Colonic mucosa (tissue), 4 donors: ENCODE data around the gene CRPPA. TPM values are rescaled to one million over a fixed set of nuclear protein-coding genes. Genes with fewer than 3 reads are reported as not detected.

Source experiments
- DNase-seq: peaks from one replicate; pipeline ENCODE4 v3.0.0-alpha.2; 2020
- H3K27ac ChIP-seq: fragments of 200-600 bp; one replicate; pipeline ENCODE4 v1.8.0; 2021
- H3K27me3 ChIP-seq: fragments of 200-600 bp; one replicate; pipeline ENCODE4 v1.8.0; 2021
- H3K36me3 ChIP-seq: fragments of 200-600 bp; one replicate; pipeline ENCODE4 v1.8.0; 2021
- H3K4me1 ChIP-seq: fragments of 200-600 bp; one replicate; pipeline ENCODE4 v1.8.0; 2021; ENCODE audit warnings: mild to moderate bottlenecking
- H3K4me3 ChIP-seq: fragments of 200-600 bp; one replicate; pipeline ENCODE4 v1.8.0; 2021
- H3K9ac ChIP-seq, 2 donors: one replicate each; pipeline ENCODE4 v1.7.0; 2013; ENCODE audit warnings: control low read depth in 2 of 2, low read depth in 2 of 2, low read length in 2 of 2
- H3K9me3 ChIP-seq: fragments of 200-600 bp; one replicate; pipeline ENCODE4 v1.8.0; 2021
- intact Hi-C: fragments of 100-400 bp; cut with DNase I; formaldehyde crosslinking; loops from one replicate; pipeline ENCODE4 v1.14.1; 2022
- total RNA-seq, 2 donors: library from RNA; stranded (reverse); fragmentation: NEBNext Ultra II Directional in 1 of 2; extraction: Animal tissue kit (Norgen Biotek cat#: 25700) in 1 of 2; gene quantifications; one replicate each; pipeline ENCODE4 v1.2.1, GENCODE V29; 2021
- TF ChIP-seq, protein P1 (sequence below): fragments of 200-600 bp; IDR thresholded peaks from one replicate; pipeline ENCODE4 v1.8.0; 2022; ENCODE audit warnings: antibody characterized with exemption, mild to moderate bottlenecking
- donor health status: healthy.
- donor health status: DM: no; HTN: no; CAD: no.
- donor health status: DM: no; HTN: no; CAD: no.

CRPPA gene
- total RNA-seq, 2 donors from 2014 or later, result 1.9 to 2.4 TPM

DNA sequence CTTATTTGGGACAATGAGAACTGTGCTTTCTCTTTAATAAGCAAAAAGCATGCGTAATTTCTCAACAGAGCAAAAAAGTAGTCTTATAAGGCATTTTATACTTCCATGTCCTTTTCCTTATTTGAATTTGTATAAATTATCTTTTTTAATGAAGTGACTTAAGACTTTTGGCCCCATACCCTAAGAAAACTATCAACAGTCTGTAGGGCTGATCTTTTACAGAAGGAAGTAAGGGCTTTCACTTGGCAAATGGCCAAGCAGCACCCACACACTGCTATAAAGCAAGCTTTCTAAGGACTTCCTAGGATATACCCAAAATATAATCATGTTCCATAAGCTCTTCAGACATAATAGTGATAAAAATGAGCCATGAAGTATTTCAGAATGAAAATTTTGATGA lies 3.4 kb downstream of the CRPPA start:
- Histone ChIP-seq H3K9me3 (no peaks in the 10 kb centered on the region), H3K36me3 (no peaks in the 10 kb centered on the region), H3K9ac (no peak overlapping the region), H3K4me1 (peaks cover 5% of the 10 kb centered on the region), H3K4me3 (no peak overlapping the region), H3K27ac (no peak overlapping the region), H3K27me3 (no peaks in the 10 kb centered on the region)
- TF ChIP-seq, protein P1, sequence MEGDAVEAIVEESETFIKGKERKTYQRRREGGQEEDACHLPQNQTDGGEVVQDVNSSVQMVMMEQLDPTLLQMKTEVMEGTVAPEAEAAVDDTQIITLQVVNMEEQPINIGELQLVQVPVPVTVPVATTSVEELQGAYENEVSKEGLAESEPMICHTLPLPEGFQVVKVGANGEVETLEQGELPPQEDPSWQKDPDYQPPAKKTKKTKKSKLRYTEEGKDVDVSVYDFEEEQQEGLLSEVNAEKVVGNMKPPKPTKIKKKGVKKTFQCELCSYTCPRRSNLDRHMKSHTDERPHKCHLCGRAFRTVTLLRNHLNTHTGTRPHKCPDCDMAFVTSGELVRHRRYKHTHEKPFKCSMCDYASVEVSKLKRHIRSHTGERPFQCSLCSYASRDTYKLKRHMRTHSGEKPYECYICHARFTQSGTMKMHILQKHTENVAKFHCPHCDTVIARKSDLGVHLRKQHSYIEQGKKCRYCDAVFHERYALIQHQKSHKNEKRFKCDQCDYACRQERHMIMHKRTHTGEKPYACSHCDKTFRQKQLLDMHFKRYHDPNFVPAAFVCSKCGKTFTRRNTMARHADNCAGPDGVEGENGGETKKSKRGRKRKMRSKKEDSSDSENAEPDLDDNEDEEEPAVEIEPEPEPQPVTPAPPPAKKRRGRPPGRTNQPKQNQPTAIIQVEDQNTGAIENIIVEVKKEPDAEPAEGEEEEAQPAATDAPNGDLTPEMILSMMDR, result no peak
- DNase-seq, result no peak
- intact Hi-C loops, result no loop called here

DNA sequence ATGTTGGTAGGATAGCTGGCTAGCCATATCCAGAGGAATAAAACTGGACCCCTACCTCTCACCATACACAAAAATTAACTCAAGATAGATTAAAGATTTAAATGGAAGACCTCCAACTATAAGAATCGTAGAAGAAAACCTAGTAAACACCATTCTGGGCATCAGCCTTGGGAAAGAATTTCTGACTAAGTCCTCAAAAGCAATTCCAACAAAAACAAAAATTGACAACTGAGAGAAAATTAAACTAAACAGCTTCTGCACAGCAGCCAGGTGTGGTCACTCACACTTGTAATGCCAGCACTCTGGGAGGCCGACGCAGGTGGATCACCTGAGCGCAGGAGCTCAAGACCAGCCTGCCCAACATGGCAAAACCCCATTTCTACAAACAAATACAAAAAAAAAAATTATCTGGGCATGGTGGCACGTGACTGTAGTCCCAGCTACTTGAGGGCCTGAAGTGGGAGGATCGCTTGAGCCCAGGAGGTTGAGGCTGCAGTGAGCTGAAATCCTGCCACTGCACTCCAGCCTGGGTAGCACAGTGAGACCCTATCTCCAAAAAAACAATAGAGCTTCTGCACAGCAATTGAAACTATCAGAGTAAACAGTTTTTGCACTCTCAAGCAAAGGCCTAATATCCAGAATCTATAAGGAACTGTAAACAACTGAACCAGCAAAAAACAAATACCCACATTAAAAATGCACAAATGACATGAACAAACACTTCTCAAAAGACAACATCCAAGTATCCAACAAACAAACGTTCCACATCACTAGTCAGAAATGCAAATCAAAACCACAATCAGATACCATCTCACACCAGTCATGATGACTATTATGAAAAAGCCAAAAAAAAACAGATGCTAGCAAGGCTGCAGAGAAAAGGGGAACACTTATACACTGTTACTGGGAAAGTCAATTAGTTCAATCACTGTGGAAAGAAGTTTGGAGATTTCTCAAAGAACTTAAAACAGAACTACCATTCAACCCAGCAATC lies 4.8 kb downstream of the CRPPA start:
- no peak overlapping the region for H3K9ac ChIP-seq
- DNase-seq, result no peak
- no peaks in the 10 kb centered on the region for H3K9me3 ChIP-seq
- intact Hi-C loops, result no loop called here
- no peak overlapping the region for H3K4me3 ChIP-seq
- no peak overlapping the region for H3K27ac ChIP-seq
- H3K27me3 ChIP-seq, result no peaks in the 10 kb centered on the region
- H3K4me1 ChIP-seq, result no peaks in the 10 kb centered on the region
- TF ChIP-seq, protein P1, result no peak
- H3K36me3 ChIP-seq, result no peaks in the 10 kb centered on the region

DNA sequence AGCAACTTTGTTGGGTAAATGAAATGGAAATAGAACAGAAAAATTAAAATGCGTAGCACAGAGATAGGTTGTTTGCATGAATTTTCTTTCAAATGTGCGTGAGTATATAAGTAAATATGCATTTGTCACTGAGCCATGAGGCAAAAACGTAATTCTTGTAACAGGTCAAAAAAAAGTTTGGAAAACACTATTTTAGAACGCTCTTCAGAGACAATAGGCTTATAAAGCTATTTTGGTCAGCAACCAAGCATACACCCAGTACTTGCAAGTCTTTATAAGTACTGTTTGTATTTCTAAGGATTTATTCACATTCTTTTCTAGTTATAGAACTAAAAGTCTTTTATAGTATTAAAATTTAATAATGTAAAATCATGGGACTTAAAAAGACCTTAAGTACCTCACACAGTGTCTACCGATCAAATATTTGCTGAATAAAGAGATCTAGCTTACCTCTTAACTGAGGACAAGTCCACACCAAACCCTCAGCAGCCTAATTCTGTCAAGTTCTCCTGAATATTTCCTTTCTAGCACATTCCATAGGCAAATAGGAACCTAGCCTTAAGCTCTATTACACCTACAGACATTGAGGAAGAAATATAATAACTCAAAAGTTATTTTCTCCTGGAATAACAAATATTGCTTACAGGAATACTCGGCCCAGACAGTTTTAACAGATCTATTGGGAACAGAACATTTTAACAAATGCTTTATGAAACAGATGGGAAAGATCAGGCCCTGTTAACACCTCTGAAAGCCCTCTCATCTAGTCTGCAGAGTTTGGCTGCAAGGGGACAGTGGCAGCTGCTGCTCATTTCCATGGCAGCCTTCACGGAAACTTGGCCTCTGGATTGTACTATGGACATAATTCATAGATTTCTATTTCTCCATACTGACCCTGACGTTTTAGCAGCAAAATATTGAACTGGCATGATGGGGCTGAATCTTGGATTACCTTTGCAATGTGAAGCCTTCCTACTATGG lies 8.8 kb downstream of the CRPPA start:
- no peaks in the 10 kb centered on the region for H3K27me3 ChIP-seq
- DNase-seq, result no peak
- H3K9me3 ChIP-seq, result no peaks in the 10 kb centered on the region
- no peak overlapping the region for H3K9ac ChIP-seq
- TF ChIP-seq, protein P1, result no peak
- no peak overlapping the region for H3K27ac ChIP-seq
- no peaks in the 10 kb centered on the region for H3K36me3 ChIP-seq
- intact Hi-C loops, result no loop called here
- no peak overlapping the region for H3K4me3 ChIP-seq
- no peaks in the 10 kb centered on the region for H3K4me1 ChIP-seq

DNA sequence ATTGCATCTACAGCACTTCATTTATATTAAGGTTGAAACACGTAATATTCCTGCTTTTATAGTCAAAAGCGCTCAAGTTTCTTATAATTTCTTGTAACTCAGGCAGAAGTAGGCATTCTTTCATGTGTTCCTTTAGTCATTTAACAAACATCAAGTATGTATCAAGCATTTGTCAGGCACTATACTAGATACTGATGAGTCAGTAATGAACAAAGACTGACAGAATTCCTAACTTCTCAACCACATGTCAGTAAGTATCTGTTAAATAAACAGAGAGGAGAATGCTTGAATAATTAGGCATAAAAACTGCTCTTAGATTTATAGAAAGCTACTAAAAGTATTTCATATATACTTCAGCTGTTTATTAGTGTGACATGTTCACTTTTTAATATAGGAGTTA lies 9.9 kb downstream of the CRPPA start:
- no peaks in the 10 kb centered on the region for H3K36me3 ChIP-seq
- no peak overlapping the region for H3K4me3 ChIP-seq
- DNase-seq, result no peak
- TF ChIP-seq, protein P1, result no peak
- H3K27me3 ChIP-seq, result no peaks in the 10 kb centered on the region
- no peaks in the 10 kb centered on the region for H3K9me3 ChIP-seq
- H3K9ac ChIP-seq, result no peak overlapping the region
- no peaks in the 10 kb centered on the region for H3K4me1 ChIP-seq
- intact Hi-C loops, result no loop called here
- H3K27ac ChIP-seq, result no peak overlapping the region

DNA sequence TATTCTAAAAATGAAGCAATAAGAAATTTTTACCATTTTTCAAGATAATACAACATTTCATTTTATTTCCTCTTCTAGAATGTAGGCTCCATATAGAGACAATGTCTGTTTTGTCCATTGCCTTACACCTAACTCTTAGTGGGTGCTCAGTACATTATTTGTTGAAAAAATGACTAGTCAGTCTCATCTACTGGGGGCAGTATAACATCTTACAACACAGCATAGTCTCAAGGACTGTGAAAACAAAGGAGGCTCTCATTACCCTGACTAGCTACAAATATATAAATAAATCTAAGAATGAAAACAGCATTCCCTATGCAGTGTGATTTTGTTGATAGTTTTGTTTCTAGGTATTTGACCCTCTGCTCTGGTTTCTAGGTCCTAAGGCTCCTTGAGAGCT lies 11.6 kb downstream of the CRPPA start:
- no peak overlapping the region for H3K9ac ChIP-seq
- H3K27me3 ChIP-seq, result no peaks in the 10 kb centered on the region
- intact Hi-C loops, result no loop called here
- DNase-seq, result no peak
- no peak overlapping the region for H3K27ac ChIP-seq
- H3K9me3 ChIP-seq, result no peaks in the 10 kb centered on the region
- H3K36me3 ChIP-seq, result no peaks in the 10 kb centered on the region
- TF ChIP-seq, protein P1, result no peak
- H3K4me3 ChIP-seq, result no peak overlapping the region
- H3K4me1 ChIP-seq, result no peaks in the 10 kb centered on the region
